HepG2 (cell line): Measurements from ENCODE around the gene P3H2. TPM values are rescaled to one million over a fixed set of nuclear protein-coding genes. Genes with fewer than 3 reads are reported as not detected.
A peak's percentile ranks its signal among the peaks of the same experiment; 100 is the strongest.

Experiments used
- ARID3A ChIP-seq: IDR thresholded peaks from 2 replicates; pipeline ENCODE4 v1.6.1; 2012; ENCODE audit warnings: low read depth, low read length, improper control_type of control experiment
- BCL6 ChIP-seq: IDR thresholded peaks from 2 replicates; pipeline ENCODE4 v1.6.1; 2016; ENCODE audit warnings: missing genetic modification reagents, missing compliant biosample characterization
- BHLHE40 ChIP-seq: IDR thresholded peaks from 2 replicates; pipeline ENCODE4 v1.6.1; 2011; ENCODE audit warnings: low read length, improper control_type of control experiment
- ELF3 ChIP-seq: IDR thresholded peaks from 2 replicates; pipeline ENCODE4 v1.6.1; 2016; ENCODE audit warnings: missing genetic modification reagents, missing compliant biosample characterization
- ERF ChIP-seq: IDR thresholded peaks from 2 replicates; pipeline ENCODE4 v1.6.1; 2018; ENCODE audit warnings: missing biosample characterization, missing genetic modification reagents
- GATAD2A ChIP-seq: IDR thresholded peaks from 2 replicates; pipeline ENCODE4 v1.6.1; 2016
- HINFP ChIP-seq: sonication (generic); formaldehyde crosslinking; IDR thresholded peaks from 2 replicates; pipeline ENCODE4 v1.4.0; 2020; ENCODE audit warnings: low read depth, mild to moderate bottlenecking, missing genetic modification reagents
- HMGXB4 ChIP-seq, 2 experiments: sonication (generic) in 1 of 2; formaldehyde crosslinking in 1 of 2; IDR thresholded peaks; 2 replicates each; pipeline versions ENCODE4 v1.4.0 to v1.6.1; 2018 to 2020; ENCODE audit warnings: missing genetic modification reagents in 2 of 2, borderline replicate concordance in 1 of 2, low read depth in 1 of 2, mild to moderate bottlenecking in 1 of 2, missing biosample characterization in 1 of 2
- SNAPC4 ChIP-seq: sonication (generic); formaldehyde crosslinking; IDR thresholded peaks from 2 replicates; pipeline ENCODE4 v1.4.0; 2020; ENCODE audit warnings: mild to moderate bottlenecking, missing genetic modification reagents
- SRY ChIP-seq: sonication (generic); formaldehyde crosslinking; IDR thresholded peaks from 2 replicates; pipeline ENCODE4 v1.8.0; 2022; ENCODE audit warnings: mild to moderate bottlenecking, missing genetic modification reagents
- STAG1 ChIP-seq: sonication (generic); formaldehyde crosslinking; IDR thresholded peaks from 2 replicates; pipeline ENCODE4 v1.4.0; 2020; ENCODE audit warnings: missing genetic modification reagents
- TEAD3 ChIP-seq: optimal IDR thresholded peaks from 2 replicates; pipeline ENCODE3; 2016; ENCODE audit warnings: borderline replicate concordance
- TRAFD1 ChIP-seq: sonication (generic); formaldehyde crosslinking; IDR thresholded peaks from 2 replicates; pipeline ENCODE4 v1.5.1; 2020; ENCODE audit warnings: missing genetic modification reagents, mild to moderate bottlenecking, borderline replicate concordance
- ZFP1 ChIP-seq: IDR thresholded peaks from 2 replicates; pipeline ENCODE4 v1.6.1; 2016
- polyA plus RNA-seq, 8 experiments: library from polyadenylated mRNA; depleted of rRNA in 3 of 8; stranded (reverse) in 7 of 8; unstranded in 1 of 8; fragments of >200 nt; fragmentation: Illumina TruSeq in 4 of 8; extraction: Trizol in 4 of 8; gene quantifications; 2 replicates each; pipeline versions ENCODE4 v1.2.1 to v1.2.3, GENCODE V29; 2011 to 2016; ENCODE audit warnings: low read depth in 4 of 8, missing spikeins in 1 of 8, mixed read lengths in 1 of 8; ENCODE audit not compliant: insufficient read depth in 1 of 8
- total RNA-seq, 5 experiments: library from RNA; depleted of rRNA; stranded (reverse); fragments of >200 nt; fragmentation: Illumina TruSeq; extraction: Trizol; gene quantifications; 2 replicates each; pipeline ENCODE4 v1.2.3, GENCODE V29; 2016; ENCODE audit warnings: low read depth in 1 of 5

P3H2 gene
- total and polyA plus RNA-seq, 2 of the 13 experiments (the other 11 are each of a cell fraction or from before 2014, with no cell fraction given): not detected

GRCh38 chr3:189961522-189962161 lies 159.1 kb downstream of the P3H2 start (continued):
- 0 out of 2 replicates have a peak, but pooled peaks have one; percentile 45 for TF ChIP-seq HINFP (CRISPR knock-in tag)
- TF ChIP-seq BCL6 (CRISPR knock-in tag): 0 out of 2 replicates have a peak, but pooled peaks have one; percentile 21
- TF ChIP-seq TRAFD1 (CRISPR knock-in tag): no peak
- peak; percentile 26 for TF ChIP-seq TEAD3 (CRISPR knock-in tag)
- peak; percentile 50 for TF ChIP-seq ELF3 (CRISPR knock-in tag)
- 0 out of 2 replicates have a peak, but pooled peaks have one; percentile 44 for TF ChIP-seq ERF (CRISPR knock-in tag)
- TF ChIP-seq SRY (CRISPR knock-in tag): no peak
- peak; percentile 24; the same call in 1 of the 2 replicates for TF ChIP-seq ARID3A
- no peak for TF ChIP-seq SNAPC4 (CRISPR knock-in tag)
- TF ChIP-seq HMGXB4 (CRISPR knock-in tag; IDR thresholded peaks at IDR 0.05; ENCODE audit: borderline replicate concordance in 1 of 2, low read depth in 1 of 2): peak; percentile 35 to 46; a peak in 1 of 4 replicates
- TF ChIP-seq GATAD2A (CRISPR knock-in tag): 0 out of 2 replicates have a peak, but pooled peaks have one; percentile 29
- TF ChIP-seq BHLHE40: peak; percentile 7; the same call in 1 of the 2 replicates
- 0 out of 2 replicates have a peak, but pooled peaks have one; percentile 57 for TF ChIP-seq ZFP1 (CRISPR knock-in tag)
- TF ChIP-seq STAG1 (CRISPR knock-in tag): peak; percentile 89
